ENCODE results near the gene CPNE4. TPM values are rescaled to one million over a fixed set of nuclear protein-coding genes. Genes with fewer than 3 reads are reported as not detected.

Gene CPNE4
- total and polyA plus RNA-seq, 2 donors (not counting 3 experiments of a cell fraction or from before 2014, with no cell fraction given) = not detected

DNA sequence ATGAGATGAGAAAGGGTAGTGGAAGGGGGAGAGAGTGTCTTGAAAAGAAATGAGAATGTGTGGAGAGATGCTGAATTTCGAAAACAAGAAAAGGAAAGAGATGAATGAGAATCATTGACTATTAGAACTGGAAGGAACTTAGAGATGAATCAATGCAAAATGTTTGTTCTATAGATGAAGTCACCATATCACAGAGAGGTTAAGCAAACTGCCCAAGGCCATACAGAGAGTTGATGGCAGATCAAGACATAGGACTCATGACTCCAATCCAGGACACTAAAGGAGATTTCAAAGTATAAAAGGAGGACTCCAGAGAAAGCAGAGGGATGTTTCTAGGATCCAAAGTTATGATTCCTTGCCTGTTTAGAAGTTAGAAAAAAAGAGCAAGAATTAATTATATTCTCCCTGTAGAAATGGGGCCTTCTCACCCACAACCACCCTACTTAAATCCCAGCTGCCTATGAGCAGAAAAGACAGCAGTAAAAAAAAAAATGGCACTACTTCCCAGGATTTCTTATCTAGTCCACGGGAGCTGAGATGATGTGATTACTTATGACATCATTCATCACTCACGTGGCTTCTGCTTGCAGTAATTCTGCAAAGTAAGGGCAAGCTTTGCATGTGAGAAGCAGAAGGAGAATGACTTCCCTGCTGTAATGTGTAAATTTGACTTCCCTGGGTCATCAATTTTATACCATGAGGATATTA, 321.2 kb downstream of the CPNE4 start:
- H3K9me1 ChIP-seq (replicated peaks; ENCODE audit: control insufficient read depth, extremely low read depth, insufficient read depth, low read length) = no peaks in the 10 kb centered on the region
- H2AFZ ChIP-seq (ENCODE audit: low read depth, low read length) = no peak overlapping the region
- H4K20me1 ChIP-seq (replicated peaks; ENCODE audit: control insufficient read depth, extremely low read depth, insufficient read depth, low read length) = no peaks in the 10 kb centered on the region
- dilution Hi-C loops (cut with MboI; ENCODE audit: extremely low pct_ligation_motif_present, low sequenced_read_pairs) = no loop called here
- H3K79me2 ChIP-seq (ENCODE audit: control insufficient read depth, insufficient read depth, low read length) = no peaks in the 10 kb centered on the region
- no peak overlapping the region for H3K4me3 ChIP-seq (replicated peaks in 1 of 3; ENCODE audit: insufficient read depth in 1 of 3, low read depth in 1 of 3, low read length in 3 of 3)
- no peaks in the 10 kb centered on the region for H3K4me1 ChIP-seq (ENCODE audit: control insufficient read depth, extremely low read depth, insufficient read depth, low read length)
- H3K4me2 ChIP-seq (ENCODE audit: insufficient read depth, low read length) = no peak overlapping the region
- intact Hi-C loops (cut with micrococcal nuclease) = no loop called here
- no peak overlapping the region for H3K27ac ChIP-seq (ENCODE audit: insufficient read depth, low read depth, low read length)
- ChIA-PET CTCF (no interaction called here), POLR2A (no interaction called here)
- no peak overlapping the region for H3K9ac ChIP-seq (replicated peaks; ENCODE audit: extremely low read depth, insufficient read depth, low read length)
- H3K27me3 ChIP-seq (ENCODE audit: control insufficient read depth in 2 of 2, insufficient read depth in 2 of 2, low read length in 2 of 2) = peaks cover 0 to 8% of the 10 kb centered on the region in 2 experiments
- no peak for TF ChIP-seq CTCF (IDR thresholded peaks at IDR 0.05; ENCODE audit: extremely low read depth in 1 of 2, insufficient read depth in 1 of 2, low read depth in 1 of 2, low read length in 2 of 2)
- BruUV-seq (replicated peaks) = no TSS peak
- FAIRE-seq (no peak), DNase-seq (ENCODE audit: low read depth, low spot score) (no peak)
- H3K9me3 ChIP-seq (replicated peaks; ENCODE audit: control insufficient read depth, insufficient read depth, low read length) = no peaks in the 10 kb centered on the region
- H3K36me3 ChIP-seq (ENCODE audit: control insufficient read depth in 2 of 2, extremely low read depth in 1 of 2, insufficient read depth in 2 of 2, low read length in 2 of 2) = no peaks in the 10 kb centered on the region

GRCh38 chr3:131712662-131713061, 322.2 kb downstream of the CPNE4 start:
- no peak for DNase-seq (ENCODE audit: low read depth, low spot score)
- Histone ChIP-seq H3K27ac (ENCODE audit: insufficient read depth, low read depth, low read length) (no peak overlapping the region), H2AFZ (ENCODE audit: low read depth, low read length) (no peak overlapping the region), H3K9ac (replicated peaks; ENCODE audit: extremely low read depth, insufficient read depth, low read length) (no peak overlapping the region), H3K79me2 (ENCODE audit: control insufficient read depth, insufficient read depth, low read length) (no peaks in the 10 kb centered on the region), H3K9me3 (replicated peaks; ENCODE audit: control insufficient read depth, insufficient read depth, low read length) (no peaks in the 10 kb centered on the region), H3K4me3 (replicated peaks in 1 of 3; ENCODE audit: insufficient read depth in 1 of 3, low read depth in 1 of 3, low read length in 3 of 3) (no peak overlapping the region), H3K36me3 (ENCODE audit: control insufficient read depth in 2 of 2, extremely low read depth in 1 of 2, insufficient read depth in 2 of 2, low read length in 2 of 2) (no peaks in the 10 kb centered on the region), H3K27me3 (ENCODE audit: control insufficient read depth in 2 of 2, insufficient read depth in 2 of 2, low read length in 2 of 2) (peaks cover 0 to 8% of the 10 kb centered on the region in 2 experiments), H3K9me1 (replicated peaks; ENCODE audit: control insufficient read depth, extremely low read depth, insufficient read depth, low read length) (no peaks in the 10 kb centered on the region), H4K20me1 (replicated peaks; ENCODE audit: control insufficient read depth, extremely low read depth, insufficient read depth, low read length) (no peaks in the 10 kb centered on the region), H3K4me1 (ENCODE audit: control insufficient read depth, extremely low read depth, insufficient read depth, low read length) (no peaks in the 10 kb centered on the region), H3K4me2 (ENCODE audit: insufficient read depth, low read length) (no peak overlapping the region)
- dilution Hi-C loops (cut with MboI; ENCODE audit: extremely low pct_ligation_motif_present, low sequenced_read_pairs) (no loop called here), intact Hi-C loops (cut with micrococcal nuclease) (no loop called here)
- ChIA-PET CTCF (no interaction called here), POLR2A (no interaction called here)
- BruUV-seq (replicated peaks) = no TSS peak
- no peak for FAIRE-seq
- TF ChIP-seq MYC (IDR thresholded peaks at IDR 0.05; ENCODE audit: low read depth, low read length) = no peak
- TF ChIP-seq EZH2 (IDR thresholded peaks at IDR 0.05; ENCODE audit: borderline replicate concordance, low read depth, low read length, severe bottlenecking) = no peak
- no peak for TF ChIP-seq POLR2AphosphoS5 (IDR thresholded peaks at IDR 0.05; ENCODE audit: insufficient read depth, low read depth, low read length)
- TF ChIP-seq GATA2 (IDR thresholded peaks at IDR 0.05; ENCODE audit: insufficient read depth, insufficient read length, low read depth, low read length) = no peak
- no peak for TF ChIP-seq CTCF (IDR thresholded peaks at IDR 0.05; ENCODE audit: extremely low read depth in 1 of 2, insufficient read depth in 1 of 2, low read depth in 1 of 2, low read length in 2 of 2)
- TF ChIP-seq JUN (IDR thresholded peaks at IDR 0.05; ENCODE audit: borderline replicate concordance, insufficient read depth, insufficient read length, low read depth) = no peak
- TF ChIP-seq FOS (IDR thresholded peaks at IDR 0.05; ENCODE audit: borderline replicate concordance, insufficient read depth, low read length) = no peak
- TF ChIP-seq POLR2A (IDR thresholded peaks at IDR 0.05; ENCODE audit: low read depth, low read length) = no peak
- TF ChIP-seq, protein P1, sequence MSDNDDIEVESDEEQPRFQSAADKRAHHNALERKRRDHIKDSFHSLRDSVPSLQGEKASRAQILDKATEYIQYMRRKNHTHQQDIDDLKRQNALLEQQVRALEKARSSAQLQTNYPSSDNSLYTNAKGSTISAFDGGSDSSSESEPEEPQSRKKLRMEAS (IDR thresholded peaks at IDR 0.05; ENCODE audit: insufficient read depth, insufficient read length) = no peak

Measured in endothelial cell of umbilical vein (primary cell).